Stimulated activated CD8-positive, alpha-beta memory T cell treated with anti-CD3 and anti-CD28 coated beads, Interleukin-7, amount 100 ng/mL, for 24 hours (primary cell): ENCODE measurements around the gene STAT4.

Experiments
- DNase-seq: peaks from one replicate; pipeline ENCODE4 v3.0.0-alpha.2; 2020; ENCODE audit warnings: low read depth

Gene STAT4

DNA sequence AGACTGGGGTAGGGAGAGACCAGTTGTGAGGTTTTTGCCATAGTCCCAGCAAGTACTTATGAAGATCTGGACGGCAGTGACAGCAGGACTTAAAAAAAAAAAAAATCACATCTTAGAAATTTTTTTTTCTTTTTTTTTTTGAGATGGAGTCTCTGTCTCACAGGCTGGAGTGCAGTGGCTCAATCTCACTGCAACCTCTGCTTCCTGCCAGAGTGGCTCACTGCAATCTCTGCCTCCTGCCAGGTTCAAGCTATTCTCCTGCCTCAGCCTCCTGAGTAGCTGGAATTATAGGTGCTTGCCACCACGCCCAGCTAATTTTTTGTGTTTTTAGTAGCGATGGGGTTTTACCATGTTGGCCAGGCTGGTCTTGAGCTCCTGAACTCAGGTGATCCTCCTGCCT is 22.4 kb upstream of the STAT4 start:
- DNase-seq, result no peak

DNA sequence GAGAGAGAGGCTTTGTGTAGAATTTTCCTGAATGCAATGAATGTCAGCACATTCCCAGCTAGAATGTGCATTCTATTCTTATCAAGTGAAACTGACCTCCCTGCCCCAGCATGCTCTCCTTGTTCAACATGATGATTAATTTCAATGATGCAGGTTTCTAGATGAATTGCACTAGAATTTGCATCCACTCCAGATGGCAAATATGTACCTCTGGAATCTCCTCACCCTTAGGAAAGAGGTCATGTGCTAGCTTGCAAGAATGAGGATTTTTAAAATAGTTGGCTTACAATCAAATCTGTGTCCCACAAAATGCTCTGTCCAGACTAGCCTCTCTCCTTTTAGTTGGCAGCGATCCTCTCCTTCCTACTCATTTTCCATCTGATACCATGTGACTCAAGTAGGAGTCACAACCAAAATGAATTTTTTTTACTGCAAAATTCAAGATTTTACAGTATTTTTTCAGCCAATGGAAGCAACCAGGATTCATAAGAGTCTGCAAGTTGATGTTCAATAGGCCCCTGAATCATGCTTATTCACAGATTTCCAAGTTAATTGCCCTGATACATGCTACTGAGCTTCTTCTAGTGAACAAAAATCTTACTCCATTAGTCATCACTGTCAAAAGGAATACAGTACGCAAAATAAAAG is 21.0 kb upstream of the STAT4 start:
- no peak for DNase-seq

DNA sequence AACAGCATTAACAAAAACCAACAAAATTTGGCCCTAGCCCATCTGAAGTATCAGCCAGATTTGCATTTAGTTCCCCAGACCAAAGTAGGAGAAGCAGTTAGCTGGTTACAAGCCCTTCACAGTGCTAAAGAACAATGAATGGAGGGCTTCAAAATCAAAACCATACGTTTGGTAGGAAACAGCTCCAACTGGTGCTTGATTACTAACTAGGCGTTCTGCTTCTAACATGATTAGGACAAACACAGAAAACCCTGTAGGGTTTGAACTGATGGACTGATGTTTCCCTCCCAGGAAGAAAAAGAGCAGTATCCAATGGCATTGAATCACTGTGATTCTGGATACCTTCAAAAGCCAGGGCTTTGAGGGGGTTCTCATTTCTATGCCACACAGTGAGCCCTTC is 20.5 kb upstream of the STAT4 start:
- DNase-seq, result no peak

DNA sequence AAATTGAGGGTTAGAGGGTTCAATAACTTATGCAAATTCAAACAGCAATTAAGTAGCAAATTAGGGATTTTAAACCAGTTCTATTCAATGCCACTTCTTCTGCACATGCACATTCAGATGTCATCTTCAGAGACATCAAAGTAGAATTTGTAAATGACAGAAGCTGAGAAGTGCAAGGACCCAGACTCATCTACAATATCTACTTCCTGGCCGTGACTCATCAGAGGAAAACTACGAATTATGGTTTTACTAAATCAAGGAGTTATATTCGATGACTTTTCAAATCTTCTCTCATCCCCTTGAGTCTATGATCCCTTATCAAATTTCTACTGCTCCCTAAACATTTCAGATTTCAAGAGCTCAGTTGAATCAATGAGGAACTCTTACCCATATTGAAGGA is 20.0 kb upstream of the STAT4 start:
- no peak for DNase-seq

DNA sequence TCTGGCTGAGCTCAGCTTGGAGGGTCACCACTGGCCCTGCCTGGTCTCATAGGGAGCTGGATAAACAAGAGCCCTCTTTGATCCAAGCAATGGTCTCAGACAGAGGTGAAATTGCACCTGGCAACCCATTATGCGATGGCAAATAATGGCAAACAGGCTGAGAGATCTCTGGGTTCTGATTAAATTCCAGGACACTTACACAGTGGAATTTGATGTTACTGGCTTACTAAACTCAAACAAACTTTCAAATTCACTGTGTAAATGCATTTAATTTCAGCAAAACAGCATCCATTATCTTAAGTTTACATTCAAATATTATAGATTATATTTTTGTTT is 19.5 kb upstream of the STAT4 start:
- DNase-seq, result no peak

GRCh38 chr2:191169456-191170300 is 18.9 kb upstream of the STAT4 start:
- no peak for DNase-seq

GRCh38 chr2:191167766-191168165 is 17.0 kb upstream of the STAT4 start:
- no peak for DNase-seq

GRCh38 chr2:191166756-191167445 is 16.1 kb upstream of the STAT4 start:
- DNase-seq, result no peak

DNA sequence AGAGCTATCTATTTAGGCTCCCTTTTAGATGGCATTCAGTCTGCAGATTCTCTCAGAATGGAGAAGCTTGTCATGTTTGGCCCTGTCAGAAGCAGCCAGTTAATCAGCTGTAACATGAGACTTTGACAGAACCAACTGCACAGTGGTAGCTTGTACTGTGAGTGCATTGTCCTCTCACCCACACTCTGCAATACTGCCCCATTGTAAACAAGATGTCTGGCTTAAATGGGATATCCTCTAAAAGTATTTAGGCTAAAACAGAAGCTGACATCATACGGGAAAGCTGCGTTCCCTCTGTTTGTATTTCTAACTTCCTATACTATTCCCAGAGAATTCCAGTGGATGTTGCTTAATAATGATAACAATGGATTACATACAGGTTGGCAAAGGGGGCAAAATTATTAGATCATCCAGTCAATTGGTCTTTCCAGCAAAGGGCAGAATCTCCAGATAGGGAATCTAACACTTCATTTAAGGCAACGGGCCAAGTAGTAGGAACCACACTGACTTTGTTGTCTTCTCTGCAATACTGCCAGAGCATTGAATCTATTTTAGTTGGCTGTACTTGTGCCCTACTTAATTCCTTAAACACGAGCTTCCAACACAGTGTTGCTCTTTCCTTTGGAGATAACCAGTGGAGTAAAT is 15.4 kb upstream of the STAT4 start:
- no peak for DNase-seq

- DNase-seq, result no peak
Measured at GRCh38 chr2:191165176-191165643, 14.4 kb upstream of the STAT4 start.

DNA sequence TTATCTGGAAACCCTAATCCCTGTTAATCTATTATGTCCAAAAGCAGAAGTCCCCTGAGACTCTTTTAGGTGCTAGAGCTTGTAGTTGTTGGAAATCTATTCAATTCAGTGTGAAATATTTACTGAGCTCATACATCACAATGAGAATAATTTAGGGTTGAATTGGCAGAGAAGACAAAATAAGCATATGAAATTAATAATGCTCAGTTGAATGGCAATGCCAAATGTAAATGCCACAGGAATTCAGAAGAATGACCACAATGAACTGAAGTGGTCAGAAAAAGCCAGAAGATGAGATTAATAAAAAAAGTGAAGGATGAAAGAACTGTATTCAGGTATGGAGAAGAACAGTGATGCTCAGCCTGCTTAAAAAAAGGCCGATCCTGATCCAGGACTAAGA is 8.0 kb upstream of the STAT4 start:
- DNase-seq, result no peak

GRCh38 chr2:191158193-191158592 is 7.4 kb upstream of the STAT4 start:
- no peak for DNase-seq

DNA sequence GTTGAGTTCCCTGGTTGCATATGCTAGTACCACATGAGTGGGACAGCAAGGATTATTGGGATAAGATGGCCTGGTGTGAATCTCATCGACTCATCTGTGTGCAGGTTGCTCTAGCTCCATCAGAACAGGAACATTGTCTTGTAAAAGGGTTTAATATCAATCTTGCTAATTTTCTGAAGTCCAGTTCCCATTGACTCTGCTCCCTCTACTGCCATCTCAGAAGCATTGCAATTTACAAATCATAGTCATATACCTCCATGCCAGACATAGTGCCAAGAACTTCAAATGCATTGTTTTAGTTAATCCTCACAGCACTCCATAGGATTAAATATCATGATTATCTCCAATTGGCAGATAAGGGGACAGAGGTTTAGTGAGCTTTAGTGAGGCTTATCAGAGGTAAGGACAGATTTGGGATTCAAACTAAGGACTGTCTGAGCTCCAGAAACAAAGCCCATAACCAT is 4.8 kb upstream of the STAT4 start:
- DNase-seq, result no peak

- no peak for DNase-seq
Measured at GRCh38 chr2:191153716-191154115, 2.9 kb upstream of the STAT4 start.

GRCh38 chr2:191152482-191153240 is 1.9 kb upstream of the STAT4 start:
- DNase-seq, result no peak

DNA sequence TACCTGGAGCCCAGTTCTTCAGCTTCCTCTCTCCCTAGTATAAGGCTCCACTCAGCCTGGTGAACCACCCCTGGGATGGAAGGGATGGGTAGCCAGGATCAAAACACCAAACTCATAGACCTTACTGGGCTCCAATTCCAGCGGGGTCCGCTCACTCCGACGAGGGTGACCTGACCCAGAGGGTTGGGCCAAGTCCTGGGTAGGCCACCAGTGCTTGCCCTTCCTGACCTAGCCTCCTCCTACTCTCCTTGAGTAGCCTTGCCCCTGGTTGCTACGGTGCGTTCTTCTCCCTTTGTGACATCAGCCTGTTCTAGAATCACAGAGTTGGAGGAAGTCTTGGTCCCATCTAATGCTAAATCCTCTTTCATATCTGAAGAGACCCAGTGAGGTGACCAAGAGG is 537 bp upstream of the STAT4 start:
- no peak for DNase-seq

- DNase-seq, result no peak
Measured at GRCh38 chr2:191150230-191150599, 579 bp downstream of the STAT4 start.

GRCh38 chr2:191149391-191149790 is 1.4 kb downstream of the STAT4 start:
- no peak for DNase-seq

- DNase-seq, result no peak
Measured at GRCh38 chr2:191148791-191149190, 2.0 kb downstream of the STAT4 start.

- DNase-seq, result no peak
Measured at GRCh38 chr2:191148281-191148680, 2.5 kb downstream of the STAT4 start.

DNA sequence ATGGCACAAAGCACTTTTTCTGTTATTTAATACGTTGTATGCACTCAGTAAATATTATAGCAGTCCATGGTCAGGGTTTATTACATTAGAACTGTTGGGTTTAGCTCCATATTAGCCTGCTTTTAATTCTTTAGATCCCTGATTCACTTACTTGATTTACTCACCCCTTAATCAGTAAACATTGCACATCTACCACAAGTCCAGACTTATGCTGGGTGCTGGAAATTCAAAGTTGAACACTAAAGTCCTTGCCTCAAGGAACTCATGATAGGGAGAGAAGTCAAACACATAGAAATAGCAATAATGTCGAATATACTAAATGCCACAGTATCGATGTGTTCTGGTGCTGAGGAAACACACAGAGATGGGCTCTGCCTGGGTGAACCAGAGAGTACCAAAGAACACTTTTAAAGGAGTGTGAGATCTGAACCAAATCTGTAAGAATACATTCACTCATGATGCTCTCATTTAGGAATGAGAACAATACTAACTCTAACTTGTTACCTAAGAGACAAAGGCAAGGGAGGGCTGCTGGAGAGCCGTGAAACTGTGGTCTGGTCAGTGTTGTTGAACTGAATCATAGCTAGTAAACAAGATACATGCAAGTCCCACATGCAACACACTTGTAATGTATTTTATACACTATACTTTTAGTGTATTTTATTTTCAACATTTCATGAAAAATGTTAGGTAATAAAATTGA is 4.9 kb downstream of the STAT4 start:
- no peak for DNase-seq
